Bone marrow (tissue), 2 donors: ENCODE measurements around the gene FNBP1L.

Experiments used
- DNase-seq, 2 donors: peaks; one replicate each; lab custom pipeline; 2025; lab: John Stamatoyannopoulos, UW

Gene FNBP1L

DNA sequence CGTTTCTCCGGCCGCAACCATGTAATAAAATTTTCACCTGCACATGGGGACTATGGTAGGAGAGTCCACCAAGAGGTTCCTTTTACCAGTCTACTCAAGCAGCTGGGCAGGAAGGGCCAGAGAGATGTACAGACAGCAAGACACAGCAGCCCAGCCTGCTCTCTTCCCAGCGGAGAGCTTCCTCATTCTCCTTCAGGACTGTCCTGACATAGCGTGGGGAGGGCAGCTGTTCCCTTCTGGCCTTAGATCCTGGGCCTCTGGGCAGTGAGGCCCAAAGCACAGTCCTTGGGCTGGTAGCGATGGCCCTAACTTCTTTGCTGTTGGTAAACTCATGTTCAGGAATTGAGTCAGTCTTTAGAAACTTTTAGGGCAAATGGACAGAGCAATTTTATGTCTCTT, 144.6 kb downstream of the FNBP1L start:
- no peak for DNase-seq

DNA sequence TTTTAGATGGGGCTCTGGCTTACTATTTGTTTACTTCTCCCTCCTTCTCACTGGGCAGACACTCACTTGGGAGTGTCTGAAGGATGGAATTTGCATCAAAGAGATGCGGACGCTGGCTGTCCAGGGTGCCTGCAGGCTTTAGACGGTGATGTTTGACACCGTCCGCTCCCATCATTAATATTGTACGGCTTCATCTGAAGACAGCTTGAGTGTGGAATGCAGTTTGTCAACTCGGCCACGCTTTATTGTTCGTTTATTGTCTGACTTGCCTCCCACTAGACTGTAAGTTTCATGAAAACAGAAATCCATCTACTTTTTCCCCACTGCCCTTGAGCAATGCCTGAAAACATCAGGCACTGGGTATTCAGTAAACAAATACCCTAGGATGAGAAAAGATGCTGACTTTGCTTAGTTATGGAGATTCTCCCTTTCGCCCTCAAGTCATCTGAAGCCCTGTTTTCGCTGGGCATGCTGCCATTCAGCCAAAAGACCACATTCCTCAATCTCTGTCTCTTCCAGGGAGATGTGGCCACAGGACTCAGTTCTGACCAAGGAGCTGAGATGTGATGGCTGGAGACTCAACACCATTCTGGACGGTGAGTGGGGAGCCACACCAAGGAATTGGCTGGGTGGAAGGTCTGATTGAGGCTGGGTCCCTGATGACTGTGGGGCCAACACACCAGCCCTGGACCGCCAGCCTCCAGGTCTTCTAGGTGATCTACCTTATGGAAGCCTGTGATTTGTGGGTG, 146.1 kb downstream of the FNBP1L start:
- no peak for DNase-seq

DNA sequence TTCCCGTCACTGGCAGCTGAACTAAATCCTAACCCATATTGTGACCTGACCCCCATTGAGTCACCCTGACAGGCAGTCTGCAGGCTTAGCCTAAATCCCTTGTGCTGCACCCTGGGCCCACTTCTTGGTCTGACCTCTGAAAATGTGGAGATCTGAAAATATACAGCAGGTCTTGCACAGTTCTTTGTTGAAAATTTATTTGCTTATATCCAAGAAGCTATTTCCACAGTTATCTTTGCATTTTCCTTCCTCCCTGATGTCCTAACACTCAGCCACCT, 146.6 kb downstream of the FNBP1L start:
- no peak for DNase-seq

DNA sequence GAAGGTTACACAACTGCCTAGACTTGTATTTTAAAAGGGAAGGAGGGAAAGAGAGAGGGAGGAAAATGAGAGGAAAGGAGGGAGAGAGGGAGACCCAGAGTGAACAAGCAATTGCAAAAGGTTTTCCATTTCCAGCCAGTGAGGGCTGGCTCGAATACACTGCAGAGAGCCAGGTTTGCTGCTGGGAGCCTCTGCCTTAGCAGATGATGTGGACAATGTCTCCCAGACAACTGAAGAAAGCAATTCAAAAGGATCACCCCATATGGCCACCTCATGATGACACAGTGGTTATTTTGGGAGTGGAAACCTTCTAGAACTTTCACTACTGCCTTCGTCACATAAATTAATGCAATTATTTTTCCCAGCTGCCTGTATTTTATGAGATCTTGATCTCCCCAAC, 147.3 kb downstream of the FNBP1L start:
- no peak for DNase-seq

DNA sequence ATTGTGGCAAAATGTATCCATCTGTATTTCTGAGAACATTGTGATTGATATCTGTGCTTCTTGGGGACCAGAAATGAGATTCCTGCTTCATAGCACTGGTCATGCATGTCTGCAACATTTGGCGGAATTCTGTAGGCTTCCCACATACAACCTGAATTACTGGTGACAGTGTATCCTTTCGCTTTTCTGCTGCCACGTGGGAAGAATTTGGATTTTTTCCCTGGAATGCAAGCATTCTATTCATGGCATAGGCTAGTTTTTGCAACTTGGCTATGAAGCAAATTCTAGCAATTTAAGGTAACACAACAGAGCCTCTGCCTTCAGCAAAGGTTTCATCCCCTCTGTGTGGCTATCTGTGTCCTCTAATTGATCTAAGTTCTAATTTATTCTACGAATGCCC, 147.8 kb downstream of the FNBP1L start:
- DNase-seq: no peak

DNA sequence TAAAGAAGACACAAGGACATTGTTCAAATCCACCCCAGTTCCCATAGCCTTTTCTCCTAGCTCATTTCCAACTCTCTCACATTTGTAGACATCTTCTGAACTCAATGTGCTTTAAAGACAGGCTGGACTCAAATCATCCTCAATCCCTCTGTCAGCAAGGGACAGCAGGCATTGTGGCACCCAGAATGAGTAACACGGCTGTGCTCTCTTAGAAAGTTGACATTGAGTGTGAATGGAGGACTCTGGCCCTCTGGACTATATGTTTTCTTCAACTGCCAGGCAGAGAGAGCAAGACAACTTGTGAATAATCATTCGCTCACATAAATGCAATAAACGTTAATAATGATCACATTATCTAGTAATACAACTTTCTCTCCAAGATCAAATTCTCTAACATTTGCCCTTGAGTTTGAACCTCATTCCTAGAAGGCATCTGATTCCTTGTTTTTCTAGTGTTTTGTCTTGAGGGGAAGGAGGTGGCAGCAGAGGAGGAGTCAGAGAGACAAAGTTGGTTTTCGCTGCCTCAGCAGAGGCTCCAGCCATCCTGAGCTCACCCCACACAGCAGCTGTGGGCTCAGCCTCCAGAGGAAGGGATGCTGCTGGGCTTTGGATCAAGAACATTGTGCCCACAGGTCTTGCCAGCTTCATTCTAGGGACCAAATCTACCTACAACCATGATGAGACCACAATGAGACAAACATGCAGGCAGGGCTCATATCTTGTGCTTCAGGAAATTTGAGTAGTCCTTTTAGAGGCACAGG, 148.6 kb downstream of the FNBP1L start:
- no peak for DNase-seq

DNA sequence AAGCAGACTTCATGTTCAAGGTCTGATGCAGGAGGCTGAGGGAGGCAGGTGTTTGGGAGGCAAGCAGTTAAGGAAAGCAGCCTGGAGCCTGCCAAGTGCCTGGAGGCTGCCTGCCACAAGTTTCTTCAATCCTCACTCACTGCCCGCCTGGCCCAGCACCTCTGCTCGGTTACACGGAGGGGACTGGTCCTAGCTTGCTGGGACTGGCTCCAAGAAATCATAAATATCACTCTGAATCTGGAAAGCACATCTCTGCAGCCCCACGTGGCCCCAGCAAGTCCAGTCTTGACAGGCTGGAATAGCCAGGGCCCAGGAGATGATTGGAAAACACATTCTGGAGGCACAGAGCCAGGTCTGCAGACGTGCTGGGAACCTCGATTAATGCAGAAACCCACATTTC, 149.8 kb downstream of the FNBP1L start:
- no peak for DNase-seq

DNA sequence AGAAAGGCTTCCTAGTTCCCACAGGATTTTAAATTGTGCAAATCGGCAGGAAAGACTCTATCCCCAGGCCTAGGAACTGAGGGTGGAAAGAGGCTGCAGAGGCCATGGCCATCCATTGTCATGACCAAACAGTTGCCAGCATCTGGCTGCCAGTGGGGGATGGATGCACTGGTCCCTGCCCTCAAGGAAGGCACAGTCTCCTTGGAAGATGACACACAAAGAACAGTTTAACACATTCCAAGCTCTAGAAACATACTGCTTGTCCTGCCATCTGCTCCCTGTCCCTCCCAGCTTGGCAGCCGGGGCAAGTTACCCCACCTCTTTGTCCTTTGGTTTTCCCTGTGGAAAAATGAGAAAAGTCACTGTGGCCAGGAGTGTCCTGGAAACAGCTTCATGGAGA, 150.5 kb downstream of the FNBP1L start:
- no peak for DNase-seq

DNA sequence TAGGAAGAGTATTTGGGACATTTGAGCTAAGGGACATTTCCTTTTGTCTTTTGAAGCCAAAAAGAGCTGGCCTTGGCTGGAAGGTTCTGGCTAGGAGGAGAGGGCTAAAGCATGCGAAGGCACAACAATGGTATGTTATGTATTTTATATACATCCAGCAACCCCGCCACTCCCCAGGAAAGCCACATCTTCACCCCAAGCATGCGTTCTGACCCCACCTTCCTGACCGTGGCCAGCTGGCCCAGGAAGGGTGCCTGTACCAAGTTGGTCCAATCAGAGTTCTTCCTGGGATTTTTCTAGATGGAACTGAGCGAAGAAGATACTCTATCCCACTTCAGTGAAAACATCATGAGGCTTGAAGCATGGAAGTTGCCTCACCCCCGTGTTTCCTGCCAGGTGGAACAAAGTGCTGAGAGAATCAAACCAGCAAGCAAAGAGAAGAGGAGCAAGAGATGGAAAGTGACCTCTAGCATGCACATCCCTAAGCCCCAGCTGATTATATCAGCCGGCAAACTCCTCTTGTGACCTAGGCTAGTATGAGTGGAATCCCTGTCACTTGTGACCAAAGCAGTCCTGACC, 151.0 kb downstream of the FNBP1L start:
- no peak for DNase-seq

DNA sequence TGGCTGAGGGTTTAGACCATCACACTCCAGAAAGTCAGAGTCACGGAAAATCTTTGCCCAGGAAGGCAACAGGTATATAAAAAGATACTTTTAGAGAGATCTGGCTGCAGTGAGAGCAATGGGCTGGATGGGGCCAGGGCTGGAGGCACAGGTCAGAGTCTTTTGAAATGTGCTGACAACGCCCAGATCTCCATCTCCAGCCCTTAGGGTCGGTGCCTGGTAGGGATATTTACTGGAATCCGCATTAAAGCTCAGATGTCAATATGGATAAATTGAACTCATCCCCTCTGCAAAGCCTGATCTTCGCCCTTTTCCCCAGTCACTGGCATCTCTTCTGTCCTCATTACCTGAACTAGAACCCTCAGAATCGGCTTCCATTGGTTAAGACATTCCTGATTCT, 151.6 kb downstream of the FNBP1L start:
- no peak for DNase-seq

DNA sequence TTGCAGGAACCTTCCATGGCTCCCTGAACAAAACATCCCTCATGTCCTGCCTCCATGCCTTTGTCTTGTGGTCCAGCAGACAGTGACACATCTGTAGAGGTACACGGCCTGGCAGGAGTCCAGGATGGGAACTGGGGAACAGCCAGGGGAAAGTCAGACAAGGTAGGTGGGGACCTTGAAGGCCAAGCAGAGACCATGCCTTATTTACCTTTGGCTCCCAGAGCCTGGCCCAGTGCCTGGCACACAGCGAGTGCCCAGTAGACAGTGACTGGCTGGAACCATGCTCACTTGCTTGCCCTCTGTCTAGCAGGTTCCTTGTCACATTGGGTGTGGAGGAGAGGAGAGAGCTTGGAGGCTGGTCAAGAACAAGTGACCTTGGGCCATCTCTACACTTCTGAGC, 152.7 kb downstream of the FNBP1L start:
- no peak for DNase-seq

DNA sequence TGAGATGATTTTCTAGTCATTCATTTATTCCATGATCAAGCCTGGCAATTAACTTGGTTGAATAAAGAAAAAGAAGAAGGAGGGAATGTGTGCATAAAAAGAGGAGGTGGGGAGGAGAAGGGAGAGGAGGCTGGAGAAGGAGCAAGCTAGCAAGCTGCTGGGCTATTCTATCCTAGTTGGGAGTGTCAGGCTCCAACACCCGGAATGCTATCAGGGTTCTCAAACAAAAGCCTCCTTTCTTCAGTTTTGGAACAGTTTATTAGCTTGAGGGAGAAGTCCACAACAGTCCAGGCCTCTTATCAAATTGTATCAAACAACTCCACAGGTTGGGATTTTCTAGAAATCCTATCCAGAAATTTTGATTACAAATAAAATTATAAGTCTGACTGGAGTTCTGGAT, 153.8 kb downstream of the FNBP1L start:
- no peak for DNase-seq

DNA sequence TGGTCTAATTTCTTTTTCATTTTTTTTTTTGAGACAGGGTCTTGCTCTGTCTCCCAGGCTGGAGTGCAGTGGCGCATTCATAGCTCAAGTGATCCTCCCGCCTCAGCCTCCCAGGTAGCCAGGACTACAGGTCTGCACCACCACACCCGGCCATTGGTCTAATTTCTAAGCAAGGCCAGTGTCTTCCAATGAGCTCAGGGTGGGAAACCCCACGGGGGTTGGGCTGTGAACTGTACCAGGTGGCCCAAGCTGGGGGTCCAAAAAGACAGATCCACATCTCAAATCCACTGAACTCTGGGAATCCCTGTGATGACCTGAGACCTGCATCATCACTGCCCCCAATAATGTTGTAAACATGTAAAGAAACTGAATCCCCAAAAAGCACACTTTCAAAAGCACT, 154.2 kb downstream of the FNBP1L start:
- DNase-seq: no peak

DNA sequence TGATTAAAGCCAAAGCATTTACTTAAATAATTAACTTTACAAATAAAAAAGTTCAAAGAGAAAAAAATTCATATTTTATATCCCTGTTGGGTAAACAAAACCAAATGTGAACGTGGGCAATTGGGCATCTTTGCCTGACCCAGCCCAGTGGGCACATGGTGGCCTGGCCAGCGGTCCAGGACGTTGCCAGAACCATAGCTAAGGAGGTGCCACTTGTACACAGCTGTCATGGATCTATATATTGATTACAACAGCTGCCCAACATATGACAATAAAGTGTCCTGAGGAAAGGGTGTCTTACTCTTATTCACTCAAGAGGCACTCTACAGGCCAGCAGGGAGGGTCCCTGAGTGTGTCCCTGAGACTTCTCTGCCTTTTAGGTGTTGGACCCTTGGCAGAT, 155.2 kb downstream of the FNBP1L start:
- DNase-seq: no peak

DNA sequence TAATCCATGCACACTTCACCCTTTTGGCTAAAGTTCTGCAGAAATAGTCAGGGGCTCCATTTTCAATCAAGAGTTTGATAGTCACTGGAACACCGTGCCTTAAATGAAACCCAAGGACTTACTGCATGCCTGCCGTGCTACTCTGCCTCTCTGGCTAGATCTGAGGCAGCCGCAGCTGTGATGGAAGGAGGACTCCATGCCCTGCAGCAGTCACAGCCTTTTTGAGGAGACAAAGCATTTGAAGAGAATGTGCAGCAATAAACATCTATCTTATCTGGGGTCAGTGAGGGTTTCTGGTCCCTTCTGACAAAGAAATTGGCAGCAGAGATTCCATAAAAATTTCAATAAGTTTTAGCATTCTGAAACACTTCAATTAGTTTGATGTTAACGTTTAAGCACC, 155.7 kb downstream of the FNBP1L start:
- no peak for DNase-seq
